ENCODE results near the gene SMCO2.
A peak's percentile ranks its signal among the peaks of the same experiment; 100 is the strongest.

Gene SMCO2

DNA sequence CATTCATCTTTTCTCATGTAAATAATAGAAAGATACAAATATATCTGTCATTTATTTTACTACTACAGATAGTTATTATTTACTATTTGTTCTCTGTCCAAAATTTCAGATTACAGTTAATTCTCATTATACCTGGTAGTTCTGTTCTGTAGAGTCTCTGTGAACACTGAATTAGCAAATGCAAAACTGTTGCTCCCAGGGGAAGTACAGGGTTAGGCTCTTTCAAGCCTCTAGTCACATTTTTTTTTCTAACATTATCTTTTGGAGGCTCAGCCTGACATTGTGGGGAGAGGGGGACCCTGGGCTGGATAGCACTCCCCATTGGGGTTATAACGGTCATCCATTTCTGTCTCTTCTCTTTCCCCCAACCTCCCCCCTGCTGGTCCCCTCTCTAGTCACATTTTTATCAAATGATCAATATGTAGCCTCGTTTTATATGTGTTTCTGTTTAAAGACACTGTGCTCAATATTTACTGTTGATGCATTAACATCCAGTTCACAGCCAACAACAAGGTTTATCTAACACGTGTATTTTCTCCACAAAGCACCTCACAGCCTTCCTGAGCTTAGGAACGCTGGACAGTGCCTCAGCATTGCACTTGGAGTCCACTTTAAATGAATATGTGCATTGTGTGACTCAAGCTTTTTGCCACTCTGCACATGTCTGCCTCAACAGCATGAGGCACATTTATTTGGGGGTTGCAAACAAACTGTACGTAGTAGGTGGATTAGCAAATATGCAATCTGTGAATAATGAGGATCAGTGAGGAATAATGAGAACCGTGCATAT, 4.7 kb downstream of the SMCO2 start:
- ChIA-PET CTCF (no interaction called here), POLR2A (no interaction called here)
- no peaks in the 10 kb centered on the region for H3K36me3 ChIP-seq (ENCODE audit: control insufficient read depth in 2 of 2, insufficient read depth in 1 of 2, low read length in 2 of 2)
- no peaks in the 10 kb centered on the region for H3K4me1 ChIP-seq (ENCODE audit: control insufficient read depth, insufficient read depth, low read length)
- no peak overlapping the region for H3K27ac ChIP-seq (ENCODE audit: extremely low read depth, low read depth, low read length)
- no peaks in the 10 kb centered on the region for H3K9me3 ChIP-seq (ENCODE audit: control insufficient read depth, insufficient read depth, low read depth, low read length)
- TF ChIP-seq ZNF24 (tag by site-specific recombination; IDR thresholded peaks at IDR 0.05), result no peak
- TF ChIP-seq, protein P1, sequence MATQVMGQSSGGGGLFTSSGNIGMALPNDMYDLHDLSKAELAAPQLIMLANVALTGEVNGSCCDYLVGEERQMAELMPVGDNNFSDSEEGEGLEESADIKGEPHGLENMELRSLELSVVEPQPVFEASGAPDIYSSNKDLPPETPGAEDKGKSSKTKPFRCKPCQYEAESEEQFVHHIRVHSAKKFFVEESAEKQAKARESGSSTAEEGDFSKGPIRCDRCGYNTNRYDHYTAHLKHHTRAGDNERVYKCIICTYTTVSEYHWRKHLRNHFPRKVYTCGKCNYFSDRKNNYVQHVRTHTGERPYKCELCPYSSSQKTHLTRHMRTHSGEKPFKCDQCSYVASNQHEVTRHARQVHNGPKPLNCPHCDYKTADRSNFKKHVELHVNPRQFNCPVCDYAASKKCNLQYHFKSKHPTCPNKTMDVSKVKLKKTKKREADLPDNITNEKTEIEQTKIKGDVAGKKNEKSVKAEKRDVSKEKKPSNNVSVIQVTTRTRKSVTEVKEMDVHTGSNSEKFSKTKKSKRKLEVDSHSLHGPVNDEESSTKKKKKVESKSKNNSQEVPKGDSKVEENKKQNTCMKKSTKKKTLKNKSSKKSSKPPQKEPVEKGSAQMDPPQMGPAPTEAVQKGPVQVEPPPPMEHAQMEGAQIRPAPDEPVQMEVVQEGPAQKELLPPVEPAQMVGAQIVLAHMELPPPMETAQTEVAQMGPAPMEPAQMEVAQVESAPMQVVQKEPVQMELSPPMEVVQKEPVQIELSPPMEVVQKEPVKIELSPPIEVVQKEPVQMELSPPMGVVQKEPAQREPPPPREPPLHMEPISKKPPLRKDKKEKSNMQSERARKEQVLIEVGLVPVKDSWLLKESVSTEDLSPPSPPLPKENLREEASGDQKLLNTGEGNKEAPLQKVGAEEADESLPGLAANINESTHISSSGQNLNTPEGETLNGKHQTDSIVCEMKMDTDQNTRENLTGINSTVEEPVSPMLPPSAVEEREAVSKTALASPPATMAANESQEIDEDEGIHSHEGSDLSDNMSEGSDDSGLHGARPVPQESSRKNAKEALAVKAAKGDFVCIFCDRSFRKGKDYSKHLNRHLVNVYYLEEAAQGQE (tag by site-specific recombination; IDR thresholded peaks at IDR 0.05), result peak; percentile 87
- no peak for TF ChIP-seq SCRT1 (tag by site-specific recombination; IDR thresholded peaks at IDR 0.05; ENCODE audit: borderline replicate concordance)
- no peak for TF ChIP-seq ZFP69B (tag by site-specific recombination; IDR thresholded peaks at IDR 0.05)
- TF ChIP-seq, protein P2, sequence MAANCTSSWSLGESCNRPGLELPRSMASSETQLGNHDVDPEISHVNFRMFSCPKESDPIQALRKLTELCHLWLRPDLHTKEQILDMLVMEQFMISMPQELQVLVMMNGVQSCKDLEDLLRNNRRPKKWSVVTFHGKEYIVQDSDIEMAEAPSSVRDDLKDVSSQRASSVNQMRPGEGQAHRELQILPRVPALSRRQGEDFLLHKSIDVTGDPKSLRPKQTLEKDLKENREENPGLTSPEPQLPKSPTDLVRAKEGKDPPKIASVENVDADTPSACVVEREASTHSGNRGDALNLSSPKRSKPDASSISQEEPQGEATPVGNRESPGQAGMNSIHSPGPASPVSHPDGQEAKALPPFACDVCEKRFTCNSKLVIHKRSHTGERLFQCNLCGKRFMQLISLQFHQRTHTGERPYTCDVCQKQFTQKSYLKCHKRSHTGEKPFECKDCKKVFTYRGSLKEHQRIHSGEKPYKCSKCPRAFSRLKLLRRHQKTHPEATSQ (tag by site-specific recombination; IDR thresholded peaks at IDR 0.05), result no peak
- no peak overlapping the region for H3K4me3 ChIP-seq (ENCODE audit: low read depth, low read length)

DNA sequence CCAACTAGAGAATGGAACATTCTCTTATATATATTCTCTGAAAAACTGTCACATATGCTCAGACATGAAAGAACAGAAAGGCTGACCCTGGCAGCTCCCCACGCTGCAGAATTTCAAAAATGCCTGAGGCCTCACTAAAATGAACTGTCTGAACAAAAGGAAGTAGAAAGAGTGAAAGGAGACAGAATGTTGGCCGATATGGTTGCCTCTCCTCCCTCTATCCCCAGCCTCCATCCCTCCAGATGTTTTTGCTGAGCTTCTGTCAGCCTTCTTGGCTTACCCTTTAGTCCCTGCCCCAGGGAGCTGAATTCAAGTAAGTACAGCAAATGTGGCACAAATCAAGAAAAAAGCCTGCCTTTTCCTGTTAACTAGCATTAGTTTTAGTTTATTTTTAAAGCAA, 6.9 kb downstream of the SMCO2 start:
- H3K4me3 ChIP-seq (ENCODE audit: low read depth, low read length), result no peak overlapping the region
- no peaks in the 10 kb centered on the region for H3K4me1 ChIP-seq (ENCODE audit: control insufficient read depth, insufficient read depth, low read length)
- no peaks in the 10 kb centered on the region for H3K9me3 ChIP-seq (ENCODE audit: control insufficient read depth, insufficient read depth, low read depth, low read length)
- no peak for TF ChIP-seq ZNF623 (tag by site-specific recombination; IDR thresholded peaks at IDR 0.05)
- TF ChIP-seq ZNF155 (tag by site-specific recombination; IDR thresholded peaks at IDR 0.05), result no peak
- TF ChIP-seq, protein P3, sequence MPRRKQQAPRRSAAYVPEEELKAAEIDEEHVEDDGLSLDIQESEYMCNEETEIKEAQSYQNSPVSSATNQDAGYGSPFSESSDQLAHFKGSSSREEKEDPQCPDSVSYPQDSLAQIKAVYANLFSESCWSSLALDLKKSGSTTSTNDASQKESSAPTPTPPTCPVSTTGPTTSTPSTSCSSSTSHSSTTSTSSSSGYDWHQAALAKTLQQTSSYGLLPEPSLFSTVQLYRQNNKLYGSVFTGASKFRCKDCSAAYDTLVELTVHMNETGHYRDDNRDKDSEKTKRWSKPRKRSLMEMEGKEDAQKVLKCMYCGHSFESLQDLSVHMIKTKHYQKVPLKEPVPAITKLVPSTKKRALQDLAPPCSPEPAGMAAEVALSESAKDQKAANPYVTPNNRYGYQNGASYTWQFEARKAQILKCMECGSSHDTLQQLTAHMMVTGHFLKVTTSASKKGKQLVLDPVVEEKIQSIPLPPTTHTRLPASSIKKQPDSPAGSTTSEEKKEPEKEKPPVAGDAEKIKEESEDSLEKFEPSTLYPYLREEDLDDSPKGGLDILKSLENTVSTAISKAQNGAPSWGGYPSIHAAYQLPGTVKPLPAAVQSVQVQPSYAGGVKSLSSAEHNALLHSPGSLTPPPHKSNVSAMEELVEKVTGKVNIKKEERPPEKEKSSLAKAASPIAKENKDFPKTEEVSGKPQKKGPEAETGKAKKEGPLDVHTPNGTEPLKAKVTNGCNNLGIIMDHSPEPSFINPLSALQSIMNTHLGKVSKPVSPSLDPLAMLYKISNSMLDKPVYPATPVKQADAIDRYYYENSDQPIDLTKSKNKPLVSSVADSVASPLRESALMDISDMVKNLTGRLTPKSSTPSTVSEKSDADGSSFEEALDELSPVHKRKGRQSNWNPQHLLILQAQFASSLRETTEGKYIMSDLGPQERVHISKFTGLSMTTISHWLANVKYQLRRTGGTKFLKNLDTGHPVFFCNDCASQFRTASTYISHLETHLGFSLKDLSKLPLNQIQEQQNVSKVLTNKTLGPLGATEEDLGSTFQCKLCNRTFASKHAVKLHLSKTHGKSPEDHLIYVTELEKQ (tag by site-specific recombination; IDR thresholded peaks at IDR 0.05; ENCODE audit: borderline replicate concordance), result no peak
- TF ChIP-seq ZFP37 (tag by site-specific recombination; IDR thresholded peaks at IDR 0.05), result no peak
- TF ChIP-seq EGR2 (tag by site-specific recombination; IDR thresholded peaks at IDR 0.05; ENCODE audit: low read depth), result no peak
- TF ChIP-seq, protein P4, sequence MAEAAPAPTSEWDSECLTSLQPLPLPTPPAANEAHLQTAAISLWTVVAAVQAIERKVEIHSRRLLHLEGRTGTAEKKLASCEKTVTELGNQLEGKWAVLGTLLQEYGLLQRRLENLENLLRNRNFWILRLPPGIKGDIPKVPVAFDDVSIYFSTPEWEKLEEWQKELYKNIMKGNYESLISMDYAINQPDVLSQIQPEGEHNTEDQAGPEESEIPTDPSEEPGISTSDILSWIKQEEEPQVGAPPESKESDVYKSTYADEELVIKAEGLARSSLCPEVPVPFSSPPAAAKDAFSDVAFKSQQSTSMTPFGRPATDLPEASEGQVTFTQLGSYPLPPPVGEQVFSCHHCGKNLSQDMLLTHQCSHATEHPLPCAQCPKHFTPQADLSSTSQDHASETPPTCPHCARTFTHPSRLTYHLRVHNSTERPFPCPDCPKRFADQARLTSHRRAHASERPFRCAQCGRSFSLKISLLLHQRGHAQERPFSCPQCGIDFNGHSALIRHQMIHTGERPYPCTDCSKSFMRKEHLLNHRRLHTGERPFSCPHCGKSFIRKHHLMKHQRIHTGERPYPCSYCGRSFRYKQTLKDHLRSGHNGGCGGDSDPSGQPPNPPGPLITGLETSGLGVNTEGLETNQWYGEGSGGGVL (tag by site-specific recombination; IDR thresholded peaks at IDR 0.05), result no peak
- TF ChIP-seq ZFP3 (tag by site-specific recombination; IDR thresholded peaks at IDR 0.05; ENCODE audit: low read depth), result no peak
- no peak for TF ChIP-seq ZNF510 (tag by site-specific recombination; IDR thresholded peaks at IDR 0.05; ENCODE audit: insufficient replicate concordance)
- no peak for TF ChIP-seq ZFHX2 (tag by site-specific recombination; conservative IDR thresholded peaks at IDR 0.05)
- no peak for TF ChIP-seq ZNF596 (tag by site-specific recombination; IDR thresholded peaks at IDR 0.05)
- TF ChIP-seq ZNF214 (tag by site-specific recombination; IDR thresholded peaks at IDR 0.05; ENCODE audit: borderline replicate concordance), result no peak
- ChIA-PET CTCF (interaction anchor here (0.7 kb wide), 1 partner anchor 338 kb away, joined by 3 read pairs; no protein-coding TSS in a partner anchor), POLR2A (no interaction called here)
- no peaks in the 10 kb centered on the region for H3K36me3 ChIP-seq (ENCODE audit: control insufficient read depth in 2 of 2, insufficient read depth in 1 of 2, low read length in 2 of 2)
- no peak overlapping the region for H3K27ac ChIP-seq (ENCODE audit: extremely low read depth, low read depth, low read length)

Measured in HEK293 (cell line).